ENCODE results near the gene CACNA1C. TPM values are rescaled to one million over a fixed set of nuclear protein-coding genes. Genes with fewer than 3 reads are reported as not detected.

CACNA1C gene
- total and polyA plus RNA-seq, 10 of the 15 experiments (the other 5 are each of a cell fraction or from before 2014, with no cell fraction given): under 0.01 to 0.15 (median 0.09) TPM; not detected in 5

- TF ChIP-seq E2F8 (IDR thresholded peaks at IDR 0.05; ENCODE audit: low read depth, partially characterized antibody) (no peak), HSF1 (IDR thresholded peaks at IDR 0.05; ENCODE audit: low read depth, low read length) (no peak), BMI1 (IDR thresholded peaks at IDR 0.05; ENCODE audit: borderline replicate concordance) (no peak), TCF12 (IDR thresholded peaks at IDR 0.05; ENCODE audit: low read depth, low read length) (no peak)
These were observed 141.3 kb downstream of the CACNA1C start (continued) for GRCh38 chr12:2194060-2194459.

GRCh38 chr12:2194571-2194970 lies 141.8 kb downstream of the CACNA1C start:
- Histone ChIP-seq H3K27me3 (replicated peaks in 1 of 2; ENCODE audit: control insufficient read depth in 2 of 2, insufficient read depth in 2 of 2, low read length in 1 of 2) (peaks cover 0 to 4% of the 10 kb centered on the region in 2 experiments; a peak in 2 of 4 replicates), H3K27ac (ENCODE audit: control insufficient read depth, insufficient read depth) (no peak overlapping the region), H3K9ac (ENCODE audit: control insufficient read depth, insufficient read depth, low read length) (no peak overlapping the region), H4K20me1 (ENCODE audit: control insufficient read depth, insufficient read depth) (no peaks in the 10 kb centered on the region), H3K9me3 (replicated peaks; ENCODE audit: control insufficient read depth, insufficient read depth, low read length) (no peaks in the 10 kb centered on the region), H3K4me2 (ENCODE audit: control insufficient read depth, insufficient read depth) (no peak overlapping the region), H3K4me3 (no peak overlapping the region), H3K79me2 (ENCODE audit: control insufficient read depth, insufficient read depth, low read length) (no peaks in the 10 kb centered on the region), H3K36me3 (ENCODE audit: control insufficient read depth in 2 of 2, insufficient read depth in 2 of 2, low read length in 1 of 2) (no peaks in the 10 kb centered on the region), H2AFZ (ENCODE audit: control insufficient read depth, low read depth, low read length) (no peak overlapping the region), H3K4me1 (ENCODE audit: control insufficient read depth, insufficient read depth, low read length) (no peaks in the 10 kb centered on the region)
- no peak for FAIRE-seq
- intact Hi-C loops (cut with micrococcal nuclease; ENCODE audit: unreplicated experiment): no loop called here
- RAD21 ChIA-PET (ENCODE audit: unreplicated experiment): no interaction called here
- CTCF ChIA-PET: interaction anchor here (0.7 kb wide), 1 partner anchor 204 kb away, joined by 3 read pairs; no protein-coding TSS in a partner anchor
- no peak for ATAC-seq
- BruUV-seq (replicated peaks): no TSS peak
- 8% methylated on average over 4 of the region's 4 CpGs for WGBS (ENCODE audit: insufficient coverage, insufficient replicate concordance, low lambda C conversion rate, missing lambda C conversion rate)
- POLR2A ChIA-PET: no interaction called here
- in situ Hi-C loops (cut with MboI): no loop called here
- DNase-seq (ENCODE audit: low read depth, low spot score): no peak
- SMC1A ChIA-PET (ENCODE audit: uncharacterized antibody, unreplicated experiment): no interaction called here
- TF ChIP-seq HSF1 (IDR thresholded peaks at IDR 0.05; ENCODE audit: low read depth, low read length) (no peak), HDGF (IDR thresholded peaks at IDR 0.05) (no peak), BACH1 (IDR thresholded peaks at IDR 0.05; ENCODE audit: borderline replicate concordance) (no peak), MXI1 (IDR thresholded peaks at IDR 0.05; ENCODE audit: low read depth, low read length) (no peak), MEF2A (IDR thresholded peaks at IDR 0.05; ENCODE audit: insufficient read depth, low read depth, low read length) (no peak), RB1 (IDR thresholded peaks at IDR 0.05; ENCODE audit: borderline replicate concordance) (no peak), RCOR1 (conservative IDR thresholded peaks at IDR 0.05; ENCODE audit: low read depth, low read length) (no peak), STAT3 (IDR thresholded peaks at IDR 0.05; ENCODE audit: low read depth, low read length) (no peak), WRNIP1 (IDR thresholded peaks at IDR 0.05; ENCODE audit: borderline replicate concordance, low read depth, low read length) (no peak), RFX5 (IDR thresholded peaks at IDR 0.05; ENCODE audit: low read depth, low read length) (no peak), GABPA (IDR thresholded peaks at IDR 0.05; ENCODE audit: low read depth) (no peak), PKNOX1 (IDR thresholded peaks at IDR 0.05) (no peak), SP1 (IDR thresholded peaks at IDR 0.05; ENCODE audit: low read depth, low read length) (no peak), MAX (IDR thresholded peaks at IDR 0.05; ENCODE audit: low read depth, low read length) (no peak)

All from GM12878 (cell line).